ENCODE data around the gene NCAPD2. TPM values are rescaled to one million over a fixed set of nuclear protein-coding genes. Genes with fewer than 3 reads are reported as not detected.

Gene NCAPD2
- total RNA-seq, 1 experiment from 2014 or later = 94.7 TPM

- no peaks in the 10 kb centered on the region for H3K36me3 Mint-ChIP-seq (ENCODE audit: insufficient read depth, unreplicated experiment)
- intact Hi-C loops (cut with micrococcal nuclease; ENCODE audit: unreplicated experiment) = no loop called here
- no peak overlapping the region for H3K4me3 Mint-ChIP-seq (ENCODE audit: low read depth, unreplicated experiment)
- no peak for DNase-seq
- peaks cover 6% of the 10 kb centered on the region for H3K4me1 Mint-ChIP-seq (ENCODE audit: low read depth, unreplicated experiment)
- no TSS peak for BruUV-seq (replicated peaks)
- no peak for TF ChIP-seq CTCF (IDR thresholded peaks at IDR 0.05; ENCODE audit: unreplicated experiment)
- CTCF ChIA-PET = no interaction called here
- no peak overlapping the region for H3K27ac Mint-ChIP-seq (ENCODE audit: unreplicated experiment)
- no peaks in the 10 kb centered on the region for H3K27me3 Mint-ChIP-seq (ENCODE audit: unreplicated experiment)
- no peaks in the 10 kb centered on the region for H3K9me3 Mint-ChIP-seq (ENCODE audit: low read depth, unreplicated experiment)
Measured at GRCh38 chr12:6547987-6548386, 54.1 kb downstream of the NCAPD2 start.

- Mint-ChIP-seq H3K9me3 (ENCODE audit: low read depth, unreplicated experiment) (no peaks in the 10 kb centered on the region), H3K27me3 (ENCODE audit: unreplicated experiment) (no peaks in the 10 kb centered on the region), H3K4me1 (ENCODE audit: low read depth, unreplicated experiment) (peaks cover 6% of the 10 kb centered on the region), H3K36me3 (ENCODE audit: insufficient read depth, unreplicated experiment) (no peaks in the 10 kb centered on the region), H3K27ac (ENCODE audit: unreplicated experiment) (no peak overlapping the region), H3K4me3 (ENCODE audit: low read depth, unreplicated experiment) (no peak overlapping the region)
- intact Hi-C loops (cut with micrococcal nuclease; ENCODE audit: unreplicated experiment) = no loop called here
- no peak for DNase-seq
- no peak for TF ChIP-seq CTCF (IDR thresholded peaks at IDR 0.05; ENCODE audit: unreplicated experiment)
- CTCF ChIA-PET = no interaction called here
- no TSS peak for BruUV-seq (replicated peaks)
Measured at GRCh38 chr12:6548556-6548955, 54.7 kb downstream of the NCAPD2 start.

GRCh38 chr12:6548966-6549683 lies 55.2 kb downstream of the NCAPD2 start:
- intact Hi-C loops (cut with micrococcal nuclease; ENCODE audit: unreplicated experiment) = no loop called here
- no peak for DNase-seq
- no peak overlapping the region for H3K4me3 Mint-ChIP-seq (ENCODE audit: low read depth, unreplicated experiment)
- peaks cover 6% of the 10 kb centered on the region for H3K4me1 Mint-ChIP-seq (ENCODE audit: low read depth, unreplicated experiment)
- TF ChIP-seq CTCF (IDR thresholded peaks at IDR 0.05; ENCODE audit: unreplicated experiment) = no peak
- CTCF ChIA-PET = no interaction called here
- H3K27ac Mint-ChIP-seq (ENCODE audit: unreplicated experiment) = no peak overlapping the region
- H3K36me3 Mint-ChIP-seq (ENCODE audit: insufficient read depth, unreplicated experiment) = no peaks in the 10 kb centered on the region
- H3K9me3 Mint-ChIP-seq (ENCODE audit: low read depth, unreplicated experiment) = no peaks in the 10 kb centered on the region
- BruUV-seq (replicated peaks) = no TSS peak
- H3K27me3 Mint-ChIP-seq (ENCODE audit: unreplicated experiment) = no peaks in the 10 kb centered on the region

- Mint-ChIP-seq H3K9me3 (ENCODE audit: low read depth, unreplicated experiment) (no peaks in the 10 kb centered on the region), H3K27me3 (ENCODE audit: unreplicated experiment) (no peaks in the 10 kb centered on the region), H3K4me1 (ENCODE audit: low read depth, unreplicated experiment) (peaks cover 6% of the 10 kb centered on the region), H3K36me3 (ENCODE audit: insufficient read depth, unreplicated experiment) (peaks cover under 1% of the 10 kb centered on the region), H3K27ac (ENCODE audit: unreplicated experiment) (no peak overlapping the region), H3K4me3 (ENCODE audit: low read depth, unreplicated experiment) (no peak overlapping the region)
- CTCF ChIA-PET = no interaction called here
- intact Hi-C loops (cut with micrococcal nuclease; ENCODE audit: unreplicated experiment) = loop anchor here (5.0 kb wide), 1 partner anchor 278 kb away; the partner anchor contains the start of gene P3H3
- TF ChIP-seq CTCF (IDR thresholded peaks at IDR 0.05; ENCODE audit: unreplicated experiment) = no peak
- no TSS peak for BruUV-seq (replicated peaks)
- no peak for DNase-seq
Measured at GRCh38 chr12:6549684-6550151, 55.8 kb downstream of the NCAPD2 start.

Measured in Calu3 (cell line).